NCI-H2081 treated with DMSO at 0.1 percent for 48 hours (cell line): ENCODE results near the gene ATL2.
"Not testable (repeated sequence)": the region's sequence is repeated elsewhere in the genome, so short reads cannot be mapped to it uniquely, and the experiment has no call there.

Source experiments
- DNase-seq: peaks from one replicate; lab custom pipeline; 2025; lab: John Stamatoyannopoulos, UW

ATL2 gene

DNA sequence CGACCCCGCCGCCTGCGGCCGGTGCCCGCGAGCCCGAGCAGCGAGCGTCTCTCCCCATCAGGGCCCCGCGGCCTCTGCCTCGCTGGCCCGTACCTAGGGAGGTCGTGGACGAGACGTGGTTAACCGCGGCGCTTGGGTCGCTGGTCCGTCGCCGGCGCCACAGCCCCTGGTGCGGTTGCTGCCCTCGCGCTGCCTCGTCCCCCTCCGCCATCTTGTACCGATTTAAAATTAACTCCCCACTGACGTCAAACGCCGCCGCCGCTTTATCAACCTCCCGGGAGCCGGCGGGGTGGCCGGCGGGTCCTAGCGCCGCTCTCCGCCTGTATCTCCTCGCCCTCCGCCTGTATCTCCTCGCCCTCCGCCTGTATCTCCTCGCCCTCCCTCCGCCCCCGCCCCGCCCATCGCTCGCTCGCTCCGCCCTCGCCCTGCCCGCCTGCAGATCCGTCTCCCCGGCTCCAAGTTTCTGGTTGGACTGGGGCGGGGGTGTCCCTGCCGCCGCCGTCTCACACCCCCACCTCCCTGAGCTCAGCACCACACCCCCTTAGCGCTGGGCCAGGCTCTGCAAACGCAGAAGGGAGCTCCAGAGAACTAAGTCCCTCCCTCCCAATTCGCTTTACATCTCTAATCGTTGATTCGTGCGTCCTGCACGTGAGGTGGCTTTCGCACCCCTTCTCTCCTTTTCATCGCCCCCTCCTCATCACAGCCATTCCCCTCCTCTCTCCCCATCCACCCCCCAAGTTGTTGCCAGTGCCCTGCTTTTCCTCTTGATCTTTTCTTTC lies at the start of gene ATL2:
ATL2 (minus strand) TSS at position 224 of the 779 bp plus-strand sequence; CDS start at position 211, 13 bp downstream.
- DNase-seq = peak; percentile 83

DNA sequence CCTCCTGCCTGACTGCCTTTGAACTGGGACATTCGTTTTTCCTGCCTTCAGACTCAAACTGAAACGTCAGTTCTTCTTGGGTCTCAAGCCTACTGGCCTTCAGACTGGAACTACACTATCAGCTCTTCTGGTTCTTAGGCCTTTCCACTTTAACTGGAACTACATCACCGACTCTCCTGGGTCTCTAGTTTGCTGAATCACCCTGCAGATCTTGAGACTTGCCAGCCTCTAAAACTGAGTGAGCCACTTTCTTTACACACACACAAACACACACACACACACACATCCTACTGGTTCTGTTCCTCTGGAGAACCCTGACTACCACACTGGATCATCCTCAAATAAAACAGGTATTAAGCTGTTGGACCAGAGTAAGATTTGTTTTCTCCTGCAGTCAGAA lies 46.7 kb upstream of the ATL2 start:
- DNase-seq = no peak

DNA sequence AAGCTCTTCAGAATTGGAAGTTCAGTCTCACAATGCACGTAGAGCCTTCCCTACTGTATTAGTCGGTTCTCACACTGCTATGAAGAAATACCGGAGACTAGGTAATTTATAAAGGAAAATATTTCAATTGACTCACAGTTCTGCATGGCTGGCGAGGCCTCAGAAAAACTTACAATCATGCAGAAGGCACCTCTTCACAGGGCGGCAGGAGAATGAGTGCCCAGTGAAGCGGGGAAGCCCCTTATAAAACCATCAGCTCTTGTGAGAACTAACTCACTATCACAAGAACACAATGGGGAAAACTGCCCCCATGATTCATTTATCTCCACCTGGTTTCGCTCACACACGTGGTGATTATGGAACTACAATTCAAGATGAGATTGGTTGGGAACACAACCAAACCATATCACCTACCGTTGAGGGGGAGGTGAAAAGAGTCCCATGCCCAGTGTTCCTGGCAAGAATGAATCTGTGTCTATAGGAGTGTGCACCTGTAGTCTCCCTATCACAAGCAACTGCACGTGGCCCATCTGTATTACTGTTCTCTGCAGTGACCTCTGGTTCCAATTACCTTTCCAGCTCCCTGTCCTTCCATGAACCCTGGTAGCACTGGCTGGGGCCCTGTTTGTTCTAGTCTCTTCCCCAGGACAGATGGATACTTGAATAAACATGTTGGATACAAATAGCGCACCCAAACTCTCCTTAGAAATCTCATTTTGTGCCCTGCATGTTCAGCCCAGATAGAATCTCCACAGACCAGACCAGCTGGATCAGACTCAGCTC lies 44.4 kb upstream of the ATL2 start:
- no peak for DNase-seq

DNA sequence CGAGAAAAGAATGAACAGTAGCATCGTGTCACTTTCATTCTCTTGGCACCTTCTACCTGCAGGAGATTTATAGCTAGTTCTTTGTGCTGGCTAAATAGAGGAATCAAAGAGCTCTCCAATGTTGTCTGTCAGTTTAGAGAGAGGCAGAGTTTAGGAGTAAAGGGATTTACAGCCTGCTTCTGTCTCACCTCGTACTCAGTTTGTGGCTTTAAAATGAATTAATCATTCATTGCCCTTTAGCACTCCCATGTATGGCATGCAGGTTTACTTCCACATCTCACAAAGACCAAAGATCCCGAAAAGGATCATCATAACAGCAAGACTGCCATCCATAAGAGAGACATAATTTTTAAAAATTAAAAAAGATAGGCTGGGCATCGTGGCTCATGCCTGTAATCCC lies 42.4 kb upstream of the ATL2 start:
- DNase-seq = no peak

DNA sequence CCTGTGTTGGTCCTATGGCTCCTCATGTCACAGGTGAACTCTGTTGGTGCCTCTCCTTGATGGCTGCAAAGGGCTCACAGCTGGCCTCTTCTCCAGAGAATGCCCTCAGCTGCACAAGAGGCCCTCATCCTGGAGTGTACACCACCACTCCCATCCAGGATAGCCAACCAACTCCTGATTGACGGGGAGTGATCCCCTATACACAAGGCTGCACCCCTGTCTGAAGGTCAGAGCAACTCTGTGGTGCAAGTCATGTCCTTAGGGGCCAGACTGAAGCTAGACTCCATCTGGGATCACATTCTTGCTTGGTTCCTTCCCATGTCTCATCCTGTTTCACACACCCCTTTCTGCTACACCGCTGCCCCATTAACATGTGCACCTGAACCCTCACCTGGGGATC lies 41.7 kb upstream of the ATL2 start:
- no peak for DNase-seq

DNA sequence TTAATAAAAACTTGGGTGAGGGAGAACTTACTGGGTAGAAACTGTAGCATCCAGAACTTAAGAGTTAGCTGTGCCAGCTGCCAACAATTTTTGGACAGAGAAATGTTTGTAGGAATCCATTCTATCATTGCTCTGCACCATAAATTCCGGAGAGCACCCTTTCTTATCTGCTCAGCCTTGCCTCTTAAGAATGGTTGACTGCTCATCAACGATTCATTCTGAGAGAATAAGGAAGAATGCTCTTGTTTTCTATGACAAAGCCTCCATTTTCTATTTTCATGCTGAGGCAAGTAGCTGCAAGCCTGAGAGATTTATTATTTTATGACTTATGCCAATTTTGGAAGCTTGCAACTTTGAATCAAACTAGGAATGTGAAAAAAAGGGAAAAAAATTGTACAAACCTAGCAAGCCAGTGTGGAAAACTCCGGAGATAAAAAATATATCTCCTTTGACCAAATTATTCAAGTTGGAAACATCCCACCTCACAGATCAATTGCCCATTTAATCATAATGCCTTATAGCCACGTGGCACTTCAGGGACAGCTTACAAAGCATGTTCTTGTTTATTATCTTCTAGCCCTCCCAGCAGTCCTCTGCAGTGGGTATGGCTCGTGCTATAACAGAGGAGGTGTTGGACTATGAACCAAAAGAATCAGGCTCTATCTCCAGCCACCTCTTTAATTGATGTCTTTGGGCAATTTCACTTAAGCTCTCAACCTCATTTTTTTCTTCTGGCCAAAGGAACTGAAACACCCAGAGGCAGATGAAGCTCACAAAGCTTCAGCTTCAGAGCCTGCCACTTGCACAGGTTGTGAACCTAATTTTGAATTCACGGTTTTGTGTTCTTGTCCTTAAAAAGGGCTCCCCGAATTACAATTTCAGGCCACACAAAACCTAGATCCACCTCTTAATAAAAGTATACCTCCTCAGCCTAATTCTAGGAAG lies 40.9 kb upstream of the ATL2 start:
- no peak for DNase-seq

DNA sequence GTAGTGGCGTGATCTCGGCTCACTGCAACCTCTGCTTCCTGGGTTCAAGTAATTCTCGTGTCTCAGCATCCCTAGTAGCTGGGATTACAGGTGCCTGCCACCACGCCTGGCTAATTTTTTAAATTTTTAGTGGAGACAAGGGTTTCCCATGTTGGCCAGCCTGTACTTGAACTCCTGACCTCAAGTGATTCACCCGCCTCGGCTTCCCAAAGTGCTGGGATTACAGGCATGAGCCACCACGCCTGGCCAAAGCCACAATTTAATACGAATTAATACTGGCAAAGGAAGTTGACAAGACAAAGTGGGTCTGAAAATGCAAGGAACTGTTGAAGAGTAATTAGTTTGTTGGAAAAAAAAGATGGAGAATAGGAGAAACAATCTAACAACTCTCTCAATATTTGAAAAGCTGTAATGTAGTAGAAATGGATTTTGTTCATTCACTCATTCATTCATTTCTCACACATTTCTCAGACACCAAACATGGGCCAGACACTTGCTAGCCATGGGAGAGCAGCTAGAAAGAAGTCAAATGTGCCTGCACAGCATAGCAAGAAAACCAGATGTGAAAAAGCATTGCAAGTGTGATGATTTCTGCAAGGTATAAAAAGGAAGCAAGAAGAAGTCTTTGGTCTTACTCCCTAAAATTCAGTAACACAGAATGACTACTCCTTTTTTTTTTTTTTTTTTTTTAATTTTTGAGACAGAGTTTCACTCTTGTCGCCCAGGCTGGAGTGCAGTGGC lies 39.4 kb upstream of the ATL2 start:
- no peak for DNase-seq

DNA sequence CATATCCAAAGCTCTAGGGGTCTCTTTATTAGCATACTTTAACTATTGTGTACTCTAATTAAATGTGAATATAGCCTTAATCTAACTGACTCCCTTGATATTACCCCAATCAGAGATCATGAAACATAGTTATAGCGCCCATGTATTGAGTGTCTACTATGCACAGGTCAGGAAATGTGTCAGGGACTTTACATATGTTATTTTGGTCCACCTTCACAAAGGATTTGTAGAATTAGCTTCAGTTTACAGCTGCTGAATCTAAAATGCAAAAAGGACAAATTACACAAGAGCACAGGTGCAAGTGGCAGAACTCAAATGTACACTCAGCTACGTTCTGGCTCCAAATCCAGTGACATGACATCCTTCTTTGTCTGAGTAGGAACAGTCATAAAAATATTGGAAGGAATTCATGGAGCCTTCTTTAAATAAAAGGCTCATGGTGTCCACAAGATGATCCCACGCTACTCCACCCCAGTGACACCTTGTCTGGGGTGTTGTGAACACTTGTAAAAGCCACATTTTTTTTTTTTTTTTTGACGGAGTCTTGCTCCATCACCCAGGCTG lies 38.7 kb upstream of the ATL2 start:
- no peak for DNase-seq

DNA sequence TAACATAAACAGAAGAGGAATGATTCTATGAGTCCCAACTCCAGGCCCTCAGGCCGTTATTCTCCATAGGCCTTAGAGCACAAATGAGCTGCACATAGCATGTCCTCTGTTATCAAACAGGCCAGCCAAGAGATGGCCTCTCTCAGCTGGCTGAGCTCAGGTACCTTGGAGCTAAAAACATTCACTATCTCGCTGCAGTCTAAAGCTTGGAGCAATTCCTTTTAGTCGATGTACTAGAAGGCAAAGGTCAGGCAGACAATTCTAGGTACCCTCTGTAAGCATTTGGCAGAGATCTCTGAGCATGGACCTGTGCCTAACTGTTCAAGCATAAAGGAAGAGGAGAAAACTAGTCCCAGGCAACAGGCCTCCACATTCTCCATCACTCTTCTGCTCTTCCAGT lies 38.0 kb upstream of the ATL2 start:
- DNase-seq = no peak

DNA sequence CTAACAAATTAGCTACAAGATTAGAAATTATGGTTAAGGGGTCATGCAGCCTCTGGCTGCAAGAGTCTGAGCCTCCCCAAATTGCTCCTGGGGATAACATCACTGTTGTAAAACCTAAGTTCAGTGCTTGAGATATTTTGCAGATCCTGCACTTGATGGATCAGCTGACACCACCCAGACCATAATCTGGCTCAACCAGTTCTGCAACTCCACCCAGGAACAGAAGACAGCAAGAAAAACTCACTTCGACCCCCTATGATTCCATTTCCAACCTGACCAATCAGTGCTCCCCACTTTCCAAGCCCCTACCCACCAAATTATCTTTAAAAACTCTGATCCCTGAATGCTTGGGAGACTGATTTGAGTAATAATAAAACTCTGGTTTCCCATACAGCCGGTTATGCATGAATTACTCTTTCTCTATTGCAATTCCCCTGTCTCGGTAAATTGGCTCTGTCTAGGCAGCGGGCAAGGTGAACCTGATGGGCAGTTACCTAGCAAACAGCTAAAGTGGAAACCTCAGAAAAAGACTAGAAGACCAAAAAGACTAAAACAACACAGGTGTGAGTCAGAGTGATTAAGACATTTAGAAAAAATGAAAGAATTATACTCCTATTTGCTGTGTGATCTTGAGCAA lies 35.3 kb upstream of the ATL2 start:
- not testable (repeated sequence) for DNase-seq

DNA sequence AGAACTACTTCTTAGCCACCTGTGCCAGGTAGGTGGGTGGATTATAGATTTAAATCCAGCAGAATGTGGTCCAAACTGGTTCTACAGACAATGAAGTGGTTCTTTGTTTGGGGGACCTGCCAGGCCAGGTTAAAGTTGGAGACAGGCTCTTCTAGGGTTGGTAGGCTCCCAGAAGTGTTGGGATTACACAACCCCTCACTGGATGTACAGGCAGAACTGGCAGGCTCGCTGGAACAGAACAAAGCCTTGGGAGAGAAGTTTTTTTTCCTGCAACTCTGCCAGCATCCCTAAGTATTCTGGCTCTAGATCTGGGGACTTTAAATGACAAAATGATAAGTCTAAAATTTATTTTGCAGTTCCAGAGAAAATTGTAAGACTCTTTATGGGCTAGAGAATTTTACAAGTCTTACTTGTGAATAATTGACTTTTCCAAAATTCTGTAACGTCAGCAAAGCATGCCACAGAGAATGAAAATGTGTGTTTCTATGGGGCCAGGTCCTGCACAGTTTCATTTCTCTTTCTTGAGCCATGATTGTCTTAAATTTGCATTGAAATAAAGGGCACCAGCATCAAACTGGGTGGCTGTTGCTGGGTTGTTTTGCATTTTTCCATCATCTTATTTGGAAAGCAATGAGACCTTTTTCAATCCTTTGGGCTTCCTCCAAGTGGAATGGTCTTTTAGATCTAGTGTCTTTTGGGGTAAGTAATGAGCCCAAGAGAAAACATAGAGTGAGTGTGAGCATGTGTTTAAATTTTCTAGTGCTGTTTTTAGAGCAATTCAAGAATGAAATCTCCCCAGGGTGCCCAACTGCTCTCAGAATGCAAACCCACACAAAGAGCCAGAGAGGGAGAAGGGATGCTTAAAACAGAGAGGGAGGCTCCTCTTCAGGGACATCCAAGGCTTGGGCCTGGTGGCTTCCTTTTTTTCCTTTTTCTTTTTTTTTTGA lies 32.4 kb upstream of the ATL2 start:
- DNase-seq = no peak

DNA sequence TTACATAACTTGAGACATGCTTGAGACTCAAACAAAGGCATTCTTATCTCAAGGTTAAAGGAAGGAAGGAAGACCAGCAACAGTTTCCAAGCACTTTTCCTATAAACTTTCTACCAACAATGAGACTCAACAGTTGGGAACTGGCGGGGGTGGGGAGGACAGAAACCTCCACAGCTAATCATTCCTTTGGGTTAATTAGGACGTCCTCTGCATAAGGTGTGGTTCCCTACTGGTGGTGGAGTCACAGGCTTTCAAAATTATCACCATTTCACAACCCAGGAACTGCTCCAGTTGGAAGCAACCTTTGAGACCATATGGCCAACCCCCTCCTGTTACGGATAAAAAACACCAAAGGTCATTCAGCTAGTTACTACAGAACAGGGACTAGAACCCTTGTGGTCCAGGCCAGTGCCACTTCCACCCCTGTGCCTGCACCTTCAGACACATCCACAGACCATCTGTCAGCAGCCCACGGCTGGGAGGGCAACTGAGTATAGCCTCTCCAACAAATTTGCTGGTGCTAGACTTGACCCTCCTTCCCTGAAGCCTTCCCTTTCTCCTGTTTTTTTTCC lies 30.1 kb upstream of the ATL2 start:
- no peak for DNase-seq

DNA sequence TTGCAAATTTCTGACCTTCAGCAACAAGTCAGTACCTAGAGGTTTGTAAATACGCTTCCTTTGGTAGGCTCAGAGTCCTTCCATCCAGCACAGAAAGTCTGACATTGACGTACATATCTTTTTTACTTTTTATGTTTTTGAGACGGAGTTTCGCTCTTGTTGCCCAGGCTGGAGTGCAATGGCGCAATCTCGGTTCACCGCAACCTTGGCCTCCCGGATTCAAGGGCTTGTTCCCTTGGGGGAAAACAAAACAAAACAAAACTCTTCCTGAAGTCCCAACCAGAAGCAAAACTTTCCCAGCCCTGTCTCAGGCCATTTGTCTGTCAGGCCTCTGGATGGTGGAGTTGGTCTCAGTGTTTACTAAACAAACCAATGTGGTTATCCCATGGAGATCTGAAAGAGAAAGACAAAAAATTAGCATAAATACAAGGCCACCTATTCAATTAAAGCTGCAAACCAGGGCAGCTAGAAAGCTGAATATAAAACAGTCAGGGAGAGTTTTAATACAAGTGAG lies 29.6 kb upstream of the ATL2 start:
- no peak for DNase-seq

DNA sequence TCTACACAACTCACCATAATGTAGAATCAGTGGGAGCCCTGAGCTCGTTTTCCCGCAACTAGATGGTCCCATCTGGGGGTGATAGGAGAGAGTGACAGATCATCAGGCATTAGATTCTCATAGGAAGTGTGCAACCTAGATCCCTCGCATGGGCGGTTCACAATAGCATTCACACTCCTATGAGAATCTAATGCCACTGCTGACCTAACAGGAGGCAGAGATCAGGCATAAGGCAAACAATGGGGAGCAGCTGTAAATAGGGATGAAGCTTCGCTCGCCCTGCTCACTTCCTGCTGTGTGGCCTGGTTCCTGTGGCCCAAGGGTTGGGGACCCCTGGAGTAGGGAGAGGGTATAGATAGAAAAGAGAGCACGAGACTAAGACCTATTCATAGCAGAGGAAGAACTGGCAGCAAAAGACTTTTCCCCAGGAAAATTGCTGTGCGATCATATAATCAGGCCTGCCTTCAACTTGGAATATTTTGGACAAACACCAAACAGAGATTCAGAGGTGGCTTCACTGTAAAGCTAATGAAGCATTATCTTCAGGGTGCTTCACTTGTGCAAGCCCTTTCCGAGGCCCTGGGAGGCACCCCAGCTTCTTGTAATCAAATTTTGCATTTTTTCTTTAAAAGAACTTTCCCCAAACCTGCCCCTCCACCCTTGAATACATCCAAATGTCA lies 29.0 kb upstream of the ATL2 start:
- no peak for DNase-seq

DNA sequence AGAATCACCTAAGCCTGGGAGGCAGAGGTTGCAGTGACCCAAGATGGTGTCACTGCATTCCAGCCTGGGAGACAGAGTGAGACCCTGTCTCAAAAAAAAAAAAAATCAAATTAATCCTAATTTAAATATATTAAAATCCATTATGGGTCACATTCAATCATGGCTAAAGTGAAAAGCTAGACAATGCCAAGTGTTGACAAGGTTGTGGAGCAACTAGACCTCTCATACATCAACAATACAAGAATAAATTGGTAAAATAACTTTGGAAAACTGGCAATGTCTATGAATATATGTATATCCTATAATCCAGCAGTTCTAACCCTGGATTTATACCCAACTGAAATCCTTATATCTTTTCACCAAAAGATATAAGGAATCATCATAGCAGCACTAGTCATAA lies 23.4 kb upstream of the ATL2 start:
- no peak for DNase-seq

DNA sequence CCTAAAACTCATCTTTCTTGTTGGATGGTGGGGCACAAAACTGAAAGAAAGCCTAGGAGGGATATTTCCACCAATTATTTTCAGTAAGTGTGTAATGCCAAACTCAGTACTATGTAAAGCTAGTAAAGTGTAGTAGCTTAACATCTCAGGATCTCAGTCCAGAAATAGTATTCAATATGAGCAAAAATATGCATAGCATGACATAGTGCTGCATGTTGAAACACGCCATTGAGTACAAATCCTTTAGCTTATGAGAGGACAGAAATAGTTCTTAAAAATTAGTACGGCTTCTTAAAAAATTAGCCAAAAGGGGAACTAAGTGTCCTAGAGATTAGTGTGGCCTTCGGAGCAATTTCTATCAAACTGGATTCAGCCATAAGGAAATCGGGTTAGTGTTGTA lies 21.7 kb upstream of the ATL2 start:
- no peak for DNase-seq

DNA sequence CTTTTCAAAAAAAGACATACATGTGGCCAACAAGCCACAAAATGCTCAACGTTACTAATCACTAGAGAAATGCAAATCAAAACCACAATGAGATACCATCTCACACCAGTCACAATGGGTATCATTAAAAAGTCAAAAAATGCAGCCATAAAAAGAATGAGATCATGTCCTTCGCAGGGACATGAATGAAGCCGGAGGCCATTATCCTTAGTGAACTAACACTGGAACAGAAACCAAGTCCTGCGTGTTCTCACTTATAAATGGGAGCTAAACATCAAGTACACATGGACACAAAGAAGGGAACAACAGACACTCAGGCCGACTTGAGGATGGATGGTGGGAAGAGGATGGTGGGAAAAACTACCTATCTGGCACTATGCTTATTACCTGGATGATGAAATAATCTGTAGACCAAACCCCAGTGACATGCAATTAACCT lies 17.8 kb upstream of the ATL2 start:
- no peak for DNase-seq

DNA sequence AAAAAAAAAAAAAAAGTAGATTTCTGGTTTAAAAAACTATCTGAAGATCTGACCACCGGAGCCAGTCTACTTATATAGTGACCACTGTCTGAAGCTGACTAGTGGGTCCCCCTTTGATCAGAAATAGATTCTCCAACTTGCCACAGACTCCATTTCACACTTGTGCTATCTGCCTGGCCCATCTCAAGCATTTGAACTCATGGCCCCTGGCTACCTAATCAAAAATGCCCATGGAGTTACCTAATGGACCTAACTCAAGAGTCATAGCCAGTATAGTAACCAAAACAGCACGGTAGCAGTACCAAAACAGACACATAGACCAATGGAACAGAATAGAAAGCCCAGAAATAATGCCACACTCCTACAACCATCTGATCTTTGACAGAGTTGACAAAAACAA lies 17.0 kb upstream of the ATL2 start:
- DNase-seq = no peak
